Epithelial cell of prostate (primary cell): ENCODE data around the gene GLRX5.

Experiments
- DNase-seq: peaks from one replicate; pipeline ENCODE4 v3.0.0-alpha.2; 2011; ENCODE audit warnings: low read depth, low spot score
- H3K27ac ChIP-seq: fragments of 450-650 bp; 2 replicates; pipeline ENCODE4 v1.5.1; 2017; ENCODE audit warnings: mild to moderate bottlenecking

GLRX5 gene

DNA sequence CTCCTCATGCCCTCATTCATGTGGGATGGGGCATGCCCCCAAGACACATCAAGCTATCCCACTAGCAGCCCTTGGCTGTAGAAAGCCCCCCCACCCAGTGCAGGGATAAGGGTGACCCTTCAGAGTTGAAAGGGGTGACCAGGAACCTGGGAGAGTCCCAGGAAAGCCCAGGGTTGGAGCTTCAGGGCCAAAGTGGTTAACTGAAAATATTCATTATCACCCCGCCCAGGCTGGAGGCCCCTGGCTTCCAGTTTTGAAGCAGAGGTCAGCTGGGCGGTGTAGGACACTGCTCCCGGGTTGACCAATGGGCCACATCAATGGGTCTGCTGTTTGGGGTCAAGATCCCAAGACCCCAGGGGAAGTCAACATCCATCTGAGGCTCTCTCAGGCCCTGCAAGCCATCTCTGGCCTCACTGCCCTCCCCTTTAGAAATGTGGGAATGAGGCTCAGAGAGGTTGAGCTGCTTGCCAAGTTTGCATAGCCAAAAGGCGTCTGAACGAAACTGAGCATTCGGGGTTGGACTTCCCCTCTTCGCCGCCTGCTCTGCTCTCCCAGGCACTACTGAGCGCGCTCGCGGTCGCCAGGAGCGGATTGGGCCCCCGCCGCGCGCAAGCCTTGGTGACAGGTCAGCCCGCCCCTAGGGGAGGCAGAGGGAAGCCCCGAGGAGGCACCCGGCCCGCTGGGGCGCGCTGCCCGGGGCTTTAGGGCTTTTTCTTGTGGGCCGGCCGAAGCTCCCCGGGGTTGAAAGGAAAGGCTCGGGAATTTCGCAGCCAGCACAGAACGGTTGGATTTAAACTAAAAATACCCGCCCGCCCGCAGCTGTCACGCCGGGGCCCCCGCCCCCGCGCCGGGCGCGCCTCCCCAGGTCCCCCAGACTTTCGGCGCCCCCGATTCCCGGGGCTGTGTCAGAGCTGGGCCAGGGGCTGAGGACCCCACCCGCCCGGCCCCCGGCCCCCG is 19.0 kb upstream of the GLRX5 start:
- no peak for DNase-seq

DNA sequence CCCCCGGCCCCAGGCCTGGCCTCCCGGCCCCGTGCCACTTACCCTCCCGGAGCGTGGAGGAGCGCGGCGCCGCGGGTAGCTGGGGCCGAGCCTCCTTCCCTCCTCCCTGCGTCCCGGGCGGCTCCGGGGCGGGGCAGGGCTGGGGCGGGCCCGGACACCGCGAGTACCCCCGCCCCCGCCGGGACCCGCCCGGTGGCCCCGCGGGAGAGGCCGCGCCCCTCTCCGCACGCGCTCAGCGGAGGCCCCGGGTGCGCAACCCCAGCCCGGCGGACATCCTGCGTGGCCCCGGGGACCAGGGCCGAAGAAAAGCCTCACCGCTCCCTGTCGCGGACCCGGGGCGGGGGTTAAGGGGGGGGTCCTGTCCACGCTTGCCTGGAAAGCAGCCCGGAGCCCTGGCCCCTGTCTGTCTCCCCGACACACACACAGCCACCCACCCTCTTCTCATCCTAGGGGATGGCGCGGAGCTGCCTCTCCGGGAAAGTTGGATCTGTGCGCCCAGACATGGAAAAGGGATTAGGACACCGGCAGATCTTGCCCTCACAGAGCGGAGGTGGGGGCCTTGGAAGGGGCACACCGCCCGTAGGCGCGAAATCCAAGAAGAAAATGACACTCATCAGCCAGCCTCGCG is 18.2 kb upstream of the GLRX5 start, which contains the start of gene SYNE3:
Gene SYNE3 (minus strand): TSS at position 97 of the 628 bp plus-strand sequence. CDS start 40,829 bp downstream, outside the sequence.
- no peak for DNase-seq
- H3K27ac ChIP-seq: peak within 1 kb of the TSS; percentile 16

More for the DNA sequence above, 19.0 kb upstream of the GLRX5 start:
- peak overlapping the region; percentile 16 for H3K27ac ChIP-seq

DNA sequence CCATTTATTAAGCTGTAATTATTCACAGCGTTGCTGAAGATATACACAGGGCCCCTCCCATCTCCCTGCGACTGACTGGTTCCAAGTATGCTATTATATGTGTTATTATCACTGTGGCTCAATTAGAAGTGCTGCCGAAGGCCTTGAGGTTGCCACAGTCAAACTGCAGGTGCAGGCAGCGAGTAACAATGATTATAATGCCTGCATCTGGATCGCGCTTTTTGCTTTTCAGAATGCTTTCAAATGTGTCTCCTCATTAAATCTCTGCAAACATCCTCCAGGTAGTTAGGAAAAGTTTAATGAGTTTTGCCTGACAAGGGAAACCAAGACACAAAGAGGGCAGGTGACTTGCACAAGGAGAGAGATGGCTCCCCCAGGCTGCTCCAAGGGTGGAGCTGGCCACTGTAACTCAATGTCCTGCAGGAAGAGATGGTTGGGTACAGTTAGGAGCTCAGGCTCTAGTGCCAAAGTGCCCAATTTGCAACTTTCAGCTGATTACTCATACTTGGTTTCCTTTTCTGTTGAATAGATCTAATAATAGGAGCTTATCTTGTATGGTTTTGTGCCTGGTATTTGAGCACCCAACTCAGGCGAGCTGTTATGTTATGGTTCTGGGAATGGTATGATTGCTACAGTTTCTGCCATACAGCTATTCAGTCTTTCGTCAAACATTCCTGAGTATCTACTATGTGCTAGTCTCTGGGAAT is 16.7 kb upstream of the GLRX5 start:
- no peak for DNase-seq
- H3K27ac ChIP-seq: peak overlapping the region; percentile 56

DNA sequence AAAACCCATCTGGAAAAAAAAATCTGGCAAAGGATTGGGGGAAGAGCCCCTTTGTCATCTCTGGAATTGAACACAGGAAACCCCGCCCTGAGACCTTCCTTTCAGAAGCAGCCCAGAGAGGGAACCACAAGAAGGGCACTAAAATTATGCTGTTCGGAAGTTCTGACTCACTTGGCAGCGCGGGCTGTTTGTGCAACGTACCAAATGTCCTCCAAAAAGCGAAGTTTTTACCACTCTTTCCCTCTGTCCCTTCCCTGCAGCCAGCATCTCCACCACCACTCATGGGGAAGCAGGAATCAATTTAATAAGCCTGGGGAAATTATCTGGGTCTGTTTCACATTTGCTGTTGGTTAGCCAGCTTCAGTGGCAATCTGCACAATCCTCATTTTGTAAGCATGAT is 15.2 kb upstream of the GLRX5 start:
- peak overlapping the region; percentile 56 for H3K27ac ChIP-seq
- no peak for DNase-seq

DNA sequence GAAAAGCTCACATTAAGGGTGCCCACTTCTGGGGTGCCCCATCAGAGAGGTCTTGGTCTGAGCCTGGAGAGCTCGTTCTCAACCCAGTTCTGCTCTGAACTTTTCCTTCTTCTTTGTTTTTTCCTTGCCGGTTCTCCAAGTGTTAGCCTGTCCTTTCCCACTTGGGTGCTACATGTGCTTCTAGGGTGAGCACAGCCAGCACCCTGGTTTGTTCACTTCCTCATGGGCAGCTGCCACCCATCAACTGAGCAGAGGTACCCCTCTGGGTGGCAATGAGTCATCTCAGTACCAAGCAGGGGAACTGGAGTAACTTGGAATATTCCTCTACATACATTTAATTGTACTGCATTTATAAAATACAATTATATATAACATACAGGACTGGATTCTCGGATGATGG is 14.5 kb upstream of the GLRX5 start:
- H3K27ac ChIP-seq: peak overlapping the region; percentile 56
- DNase-seq: no peak

DNA sequence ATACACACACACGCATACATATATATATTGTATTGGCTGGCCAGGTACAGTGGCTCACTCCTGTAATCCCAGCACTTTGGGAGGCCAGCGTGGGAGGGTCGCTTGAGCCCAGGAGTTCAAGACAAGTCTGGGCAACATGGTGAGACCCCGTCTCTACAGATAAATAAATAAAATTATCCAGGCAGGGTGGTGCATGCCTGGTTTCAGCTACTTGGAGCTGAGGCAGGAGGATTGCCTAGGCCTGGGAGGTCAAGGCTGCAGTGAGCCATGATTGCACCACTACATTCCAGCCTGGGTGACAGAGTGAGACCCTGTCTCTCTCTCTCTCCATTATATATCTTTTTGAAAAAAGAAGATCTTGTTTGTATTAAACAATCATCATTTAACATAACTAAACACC is 13.8 kb upstream of the GLRX5 start:
- no peak overlapping the region for H3K27ac ChIP-seq

DNA sequence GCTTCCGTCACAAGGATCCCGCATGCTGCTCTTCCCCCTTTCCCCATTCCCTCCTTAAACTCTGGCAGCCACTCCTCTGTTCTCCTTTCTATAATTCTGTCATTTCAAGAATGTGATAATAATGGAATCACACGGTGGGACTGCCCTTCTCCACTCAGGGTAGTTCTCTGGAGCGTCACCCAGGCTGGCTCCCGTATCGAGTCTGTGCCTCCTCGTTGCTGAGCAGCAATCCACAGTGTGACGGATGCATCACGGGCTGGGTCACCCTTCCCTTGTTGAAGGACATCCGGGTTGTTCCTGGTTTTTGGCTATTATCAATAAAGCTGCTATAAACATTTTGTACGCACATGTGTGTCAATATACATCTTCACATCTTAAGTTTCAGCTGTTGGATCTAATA is 12.7 kb upstream of the GLRX5 start:
- H3K27ac ChIP-seq: no peak overlapping the region
- no peak for DNase-seq

More for the DNA sequence above, 13.8 kb upstream of the GLRX5 start:
- no peak for DNase-seq

DNA sequence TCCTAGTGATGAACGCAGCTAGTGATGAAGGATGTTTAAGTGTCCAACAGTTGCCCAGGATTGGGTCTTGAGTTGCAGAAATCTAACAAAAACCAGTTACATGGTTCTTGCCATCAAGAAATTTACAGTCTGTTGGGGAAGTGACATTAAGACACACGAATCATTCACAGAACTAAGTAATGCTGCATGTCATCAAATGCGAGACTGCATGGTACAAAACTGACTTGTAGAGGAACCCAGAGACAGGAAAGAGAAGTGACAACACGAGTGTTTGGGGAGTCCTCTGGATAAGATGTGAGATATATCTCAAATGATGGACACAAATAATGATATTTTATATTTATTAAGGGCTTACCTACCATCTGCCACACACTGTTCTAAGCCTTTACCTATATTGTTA is 12.3 kb upstream of the GLRX5 start:
- H3K27ac ChIP-seq: peak overlapping the region; percentile 94
- DNase-seq: no peak

DNA sequence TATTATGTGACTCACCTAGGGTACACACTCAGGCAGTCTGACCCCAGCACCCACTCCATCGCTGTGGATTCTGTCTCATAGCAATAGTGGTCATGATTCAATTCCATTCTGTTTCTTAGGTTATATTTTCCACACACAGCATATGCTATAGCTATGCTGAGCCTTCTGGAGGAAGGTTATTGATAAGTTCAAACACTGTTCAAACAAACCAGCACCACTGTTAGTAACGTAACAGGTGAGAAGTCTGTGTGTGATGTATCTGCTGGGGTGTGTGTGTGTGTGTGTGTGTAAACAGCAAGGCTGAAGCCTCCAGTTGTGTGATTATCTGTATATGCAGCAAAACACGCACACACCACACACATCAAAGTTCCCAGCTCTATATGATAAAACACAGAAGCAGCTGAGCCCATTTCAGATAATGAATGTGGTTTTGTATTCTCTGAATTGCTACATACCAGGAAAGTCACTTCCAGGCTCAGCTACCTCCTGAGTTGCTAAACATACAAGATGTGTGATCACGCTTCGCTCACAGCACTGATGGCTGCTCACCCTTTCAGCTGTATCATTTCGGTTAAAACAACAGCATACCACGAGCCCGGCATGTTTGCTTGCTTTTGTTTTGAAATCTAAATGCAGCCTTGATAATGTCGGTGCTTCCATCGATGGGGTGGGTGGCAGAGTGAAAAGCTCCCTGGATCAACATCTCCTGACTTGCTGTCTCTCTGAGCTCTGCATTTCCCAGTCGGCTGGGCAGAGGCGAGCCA is 11.6 kb upstream of the GLRX5 start:
- no peak for DNase-seq
- peak overlapping the region; percentile 94 for H3K27ac ChIP-seq

DNA sequence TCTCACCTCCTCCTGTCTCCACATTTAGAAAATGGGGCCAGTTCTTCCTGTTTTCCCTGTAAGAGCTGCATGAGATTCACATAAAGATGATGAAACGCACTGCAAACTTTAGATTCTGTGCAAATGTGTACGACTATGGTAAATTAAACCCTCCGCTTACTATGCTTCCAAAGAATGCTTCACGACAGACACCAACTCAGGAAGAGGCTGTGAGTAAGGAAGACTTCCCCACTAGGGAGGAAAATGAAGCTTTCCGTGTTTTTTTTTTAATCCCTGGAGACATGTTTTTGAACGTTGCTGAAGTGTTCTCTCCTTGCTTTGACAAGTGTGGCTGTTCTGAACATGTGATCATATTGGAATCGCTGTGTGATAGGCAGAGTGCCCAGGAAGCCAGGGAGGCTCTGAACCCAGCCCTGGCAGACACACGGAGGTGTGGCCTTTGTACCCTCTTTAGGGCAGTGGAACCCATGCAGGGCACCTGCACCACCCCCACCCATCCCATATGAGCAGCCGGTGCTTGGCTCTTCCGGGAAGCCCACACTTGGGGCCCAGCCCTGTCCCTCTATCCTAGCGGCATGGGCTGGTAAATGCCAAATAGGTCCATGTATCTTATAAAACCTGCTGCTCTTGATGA is 10.9 kb upstream of the GLRX5 start:
- DNase-seq: no peak
- H3K27ac ChIP-seq: peak overlapping the region; percentile 94

DNA sequence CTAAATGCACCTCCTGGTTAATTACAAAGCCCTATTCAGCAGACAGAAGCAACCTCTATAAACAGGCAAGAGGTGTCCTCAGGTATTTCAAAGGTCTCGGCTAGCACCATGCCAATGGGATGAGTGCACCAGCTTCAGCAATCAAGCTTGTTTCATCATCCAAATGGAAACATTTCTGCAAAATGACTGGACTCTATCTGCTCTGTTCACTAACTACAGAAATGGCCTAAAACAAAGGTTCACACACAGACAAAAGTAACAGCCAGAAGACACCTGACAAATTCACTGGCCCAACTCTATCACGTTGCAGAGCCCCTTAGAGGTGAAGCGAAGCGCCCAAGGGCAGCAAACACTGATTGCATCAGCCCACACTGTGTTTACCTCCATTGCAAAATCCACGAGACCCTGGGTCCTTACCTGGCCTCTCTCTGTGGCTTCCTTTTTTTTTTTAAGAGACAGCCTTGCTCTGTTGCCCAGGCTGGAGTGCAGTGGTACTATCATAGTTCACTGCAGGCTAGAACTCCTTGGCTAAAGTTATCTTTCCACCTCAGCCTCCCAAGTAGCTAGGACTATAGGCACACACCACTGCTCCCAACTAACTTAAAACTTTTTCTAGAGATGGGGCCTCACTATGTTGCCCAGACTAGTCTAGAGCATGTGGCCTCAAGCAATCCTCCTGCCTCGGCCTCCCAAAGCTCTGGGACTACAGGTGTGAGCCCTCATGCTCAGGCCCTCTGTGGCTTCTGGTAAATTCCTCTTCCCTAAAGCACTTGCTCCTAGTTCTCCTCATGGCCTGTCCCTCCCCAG is 9.9 kb upstream of the GLRX5 start:
- peak overlapping the region; percentile 94 for H3K27ac ChIP-seq
- DNase-seq: peak; percentile 18

DNA sequence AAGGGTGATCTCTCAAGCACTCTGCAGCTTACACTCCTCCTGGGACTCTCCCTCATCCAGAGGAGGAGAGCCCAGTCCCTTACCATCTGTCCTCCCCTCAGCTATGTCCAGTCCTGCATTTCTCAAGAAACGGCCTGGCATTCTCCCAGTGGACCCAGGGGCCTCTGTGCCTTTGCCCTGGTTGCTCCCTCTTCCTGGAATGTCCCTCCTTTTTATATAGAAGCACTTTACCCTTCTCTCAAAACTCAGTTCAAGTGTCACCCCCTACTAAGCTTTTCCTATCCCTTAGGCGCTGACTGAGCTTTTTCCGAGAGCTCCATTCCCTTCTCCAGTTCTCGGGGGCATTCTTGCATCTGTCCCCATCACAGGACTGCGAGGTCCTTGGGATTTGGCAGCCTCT is 8.9 kb upstream of the GLRX5 start:
- no peak overlapping the region for H3K27ac ChIP-seq
- DNase-seq: no peak

DNA sequence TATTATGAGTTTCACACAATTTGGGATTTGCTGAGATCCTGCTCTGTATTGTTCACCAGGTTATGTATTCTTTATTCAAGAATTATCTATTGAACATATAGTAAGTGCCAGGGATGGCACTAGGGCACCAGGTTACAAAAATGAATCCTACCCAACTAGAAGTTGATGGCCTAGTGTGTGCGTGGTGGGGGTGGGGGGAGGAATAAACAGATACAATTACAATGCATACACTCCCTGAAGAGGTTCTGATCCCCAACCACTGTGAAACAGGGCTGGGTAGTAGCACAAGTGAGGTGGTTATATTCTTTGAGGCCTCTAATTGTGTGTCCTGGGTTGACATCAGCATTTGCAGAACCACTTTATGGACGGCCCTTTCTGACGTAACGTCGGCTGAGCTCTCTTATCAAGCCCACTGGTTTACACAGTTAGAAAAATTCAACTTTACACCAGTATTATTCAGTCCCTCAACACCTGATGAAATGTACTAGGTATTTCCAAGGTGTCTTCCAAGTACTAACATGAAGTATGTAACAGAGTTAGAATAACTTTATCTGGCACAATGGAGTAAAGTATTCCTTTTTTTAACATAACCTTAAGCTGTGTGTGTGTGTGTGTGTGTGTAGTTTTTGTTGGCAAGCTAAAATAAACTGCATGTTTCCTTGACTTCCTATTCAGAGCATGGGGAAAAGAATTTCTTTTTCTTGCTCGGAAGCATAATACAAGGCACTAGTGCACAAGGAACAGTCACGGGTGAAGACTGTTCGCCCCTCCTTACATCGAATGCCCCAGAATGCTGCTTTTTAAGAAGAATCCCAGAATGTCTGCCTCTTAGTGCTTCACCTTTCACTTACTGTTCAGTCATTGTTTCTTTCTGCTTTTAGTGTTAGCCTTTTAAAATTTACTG is 8.1 kb upstream of the GLRX5 start:
- no peak for DNase-seq
- peak overlapping the region; percentile 4 for H3K27ac ChIP-seq

DNA sequence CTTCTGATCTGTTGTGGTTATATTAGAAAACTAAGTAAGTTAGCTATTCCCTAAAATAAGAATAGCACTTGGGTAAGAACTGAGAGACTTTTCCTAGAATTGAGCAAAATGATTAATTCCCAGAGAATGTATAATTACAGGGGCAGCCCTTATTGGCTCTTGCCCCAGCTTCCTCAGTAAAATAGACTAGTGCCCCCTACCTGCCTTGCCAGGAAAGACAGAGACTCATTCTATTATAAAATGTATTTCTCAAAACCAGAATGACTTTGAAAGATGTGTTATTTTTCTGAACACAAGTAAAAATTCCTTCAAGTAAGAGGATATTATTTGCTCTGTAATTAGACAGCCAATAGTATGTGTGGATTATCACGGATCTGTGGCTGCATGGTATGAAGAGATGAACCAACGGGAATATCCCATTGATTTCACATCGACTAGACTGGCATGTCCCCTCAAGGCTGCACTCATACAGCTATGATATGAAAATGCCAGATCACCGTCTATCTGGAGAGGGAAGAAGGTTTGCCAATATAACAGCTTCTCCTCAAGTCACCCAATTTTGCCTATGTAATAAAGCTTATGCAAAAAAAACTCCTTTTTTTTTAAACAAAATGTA is 7.4 kb upstream of the GLRX5 start:
- no peak for DNase-seq
- peak overlapping the region; percentile 4 for H3K27ac ChIP-seq

DNA sequence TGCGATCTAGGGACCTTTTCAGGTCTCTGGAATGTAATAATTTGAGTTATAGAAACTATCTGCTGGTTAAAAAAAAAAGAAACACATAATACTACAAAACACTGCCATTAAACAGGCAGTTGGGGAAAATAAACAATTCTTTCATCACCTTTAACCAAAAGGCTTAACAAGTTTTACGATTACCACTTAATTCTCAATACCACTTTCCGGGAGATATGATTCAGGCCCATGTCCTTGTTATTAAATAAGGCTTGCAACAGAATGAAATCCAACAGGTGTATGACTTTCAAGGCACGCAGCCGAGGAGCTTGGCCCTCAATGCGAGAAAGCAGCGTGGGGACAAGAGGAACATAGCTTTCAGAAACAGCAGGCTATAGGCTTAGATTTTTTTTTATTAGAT is 5.6 kb upstream of the GLRX5 start:
- DNase-seq: no peak
- H3K27ac ChIP-seq: no peak overlapping the region

DNA sequence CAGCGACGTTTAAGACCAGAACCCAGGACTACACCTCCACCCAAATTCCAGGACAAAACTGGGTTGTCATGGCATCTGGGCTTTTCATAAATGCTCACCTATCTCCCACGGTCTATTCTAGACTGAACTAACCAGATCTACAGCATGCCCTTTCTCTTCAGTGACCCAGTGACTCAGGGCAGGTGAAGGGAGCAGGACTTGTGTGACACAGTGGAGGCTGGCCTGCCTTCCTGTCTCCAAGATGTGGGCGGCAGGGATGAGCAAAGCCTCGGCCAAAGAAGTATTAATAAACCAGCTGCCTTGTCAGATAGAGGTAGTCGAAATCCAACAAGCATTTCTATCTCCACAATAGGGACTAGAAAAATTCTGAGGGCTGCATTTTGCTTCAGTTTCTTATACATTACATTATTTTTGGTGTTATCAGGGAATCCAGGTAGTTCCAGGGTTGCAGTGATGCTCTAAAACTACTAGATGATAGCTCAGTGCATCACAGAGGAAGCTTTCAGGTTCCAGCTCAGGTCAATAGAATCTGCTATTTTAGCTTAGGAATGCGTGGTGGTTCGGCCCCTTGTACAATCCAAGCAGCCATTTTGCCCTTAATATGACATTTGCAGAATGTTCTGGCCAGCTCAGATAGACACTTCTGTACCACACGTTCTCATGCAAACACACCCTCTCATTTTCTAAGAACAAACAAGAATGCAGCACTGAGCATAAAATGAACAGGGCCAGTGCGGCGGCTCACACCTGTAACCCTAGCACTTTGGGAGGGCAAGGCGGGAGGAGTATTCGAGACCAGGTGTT is 4.2 kb upstream of the GLRX5 start:
- DNase-seq: peak; percentile 18
- H3K27ac ChIP-seq: peak overlapping the region; percentile 86

DNA sequence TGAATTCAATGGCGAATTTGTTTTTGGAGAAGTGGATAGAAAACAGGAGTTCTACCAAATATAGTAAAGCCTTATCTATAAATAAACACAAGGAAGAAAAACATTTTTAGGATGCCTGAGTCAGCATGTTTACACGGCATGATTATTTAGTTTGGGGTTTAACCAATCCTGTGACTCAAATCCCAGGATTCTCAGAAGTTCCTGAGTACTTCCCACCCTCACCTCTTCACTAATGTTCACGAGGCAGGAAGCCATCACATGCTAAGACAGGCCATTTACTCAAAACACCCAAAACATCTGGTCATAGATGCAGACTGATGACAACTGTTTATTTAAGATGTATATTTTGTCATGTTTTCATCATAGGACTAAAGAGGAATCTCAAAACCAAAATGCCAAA is 3.4 kb upstream of the GLRX5 start:
- peak overlapping the region; percentile 86 for H3K27ac ChIP-seq

More for the DNA sequence above, 3.4 kb upstream of the GLRX5 start:
- DNase-seq: peak; percentile 64
